AG09309 (cell line): ENCODE measurements around the gene MGME1.

Experiments
- DNase-seq: peaks from one replicate; pipeline ENCODE4 v3.0.0-alpha.2; 2010; ENCODE audit warnings: low read depth
- H3K4me3 ChIP-seq: 2 replicates; pipeline ENCODE4 v1.5.1; 2011; ENCODE audit warnings: mild to moderate bottlenecking, low read depth, low read length, moderate library complexity; ENCODE audit not compliant: control insufficient read depth
- TF ChIP-seq, protein P1 (sequence below): IDR thresholded peaks from 2 replicates; pipeline ENCODE4 v1.5.1; 2011; ENCODE audit warnings: mild to moderate bottlenecking, low read depth, low read length, inconsistent platforms; ENCODE audit not compliant: insufficient read depth, control insufficient read depth; ENCODE audit errors: missing control alignments

MGME1 gene

DNA sequence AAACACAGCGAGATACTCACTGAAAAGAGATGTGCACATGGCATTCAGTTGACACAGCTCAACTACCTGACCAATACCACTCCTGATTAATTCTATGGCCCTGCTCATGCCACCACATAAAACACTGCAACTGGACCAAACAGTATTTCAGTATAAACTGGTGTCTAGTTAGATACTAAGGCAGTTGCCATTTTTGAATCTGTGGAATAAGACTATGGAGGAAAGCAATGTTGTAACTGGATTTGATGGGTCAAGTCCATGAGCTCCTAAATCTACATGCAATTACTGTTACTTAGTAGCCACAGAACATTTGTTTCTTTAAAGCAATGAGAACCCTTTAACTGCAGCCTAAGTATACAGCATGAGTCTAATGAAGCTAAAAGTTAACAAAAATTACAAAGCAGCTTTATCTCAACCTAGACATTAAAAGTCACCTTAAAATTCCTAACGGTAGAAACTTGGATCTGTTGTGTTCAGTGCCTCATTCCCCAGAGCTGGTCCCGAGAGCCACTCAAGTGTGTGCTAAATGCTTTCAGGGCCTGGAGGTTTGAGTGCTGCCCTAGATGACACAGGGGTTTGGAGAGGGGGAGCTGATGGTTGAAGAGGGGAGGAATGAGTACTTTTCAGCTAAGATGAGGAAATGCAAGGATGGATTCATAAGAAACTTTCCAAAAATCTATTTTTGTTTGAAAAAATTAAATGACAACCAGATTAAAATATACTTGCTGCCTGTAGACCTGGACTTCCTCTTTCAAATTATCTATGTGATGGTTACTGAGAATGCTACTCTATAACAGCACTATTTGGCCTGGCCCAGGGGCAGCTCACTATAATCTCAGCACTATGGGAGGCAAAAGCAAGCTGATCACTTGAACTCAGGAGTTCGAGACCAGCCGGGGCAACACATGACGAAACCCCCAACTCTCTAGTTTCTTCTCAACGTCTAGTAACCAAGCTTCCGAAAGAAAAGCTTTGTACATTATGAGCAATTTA is 15.8 kb upstream of the MGME1 start:
- no peak overlapping the region for H3K4me3 ChIP-seq
- TF ChIP-seq, protein P1, sequence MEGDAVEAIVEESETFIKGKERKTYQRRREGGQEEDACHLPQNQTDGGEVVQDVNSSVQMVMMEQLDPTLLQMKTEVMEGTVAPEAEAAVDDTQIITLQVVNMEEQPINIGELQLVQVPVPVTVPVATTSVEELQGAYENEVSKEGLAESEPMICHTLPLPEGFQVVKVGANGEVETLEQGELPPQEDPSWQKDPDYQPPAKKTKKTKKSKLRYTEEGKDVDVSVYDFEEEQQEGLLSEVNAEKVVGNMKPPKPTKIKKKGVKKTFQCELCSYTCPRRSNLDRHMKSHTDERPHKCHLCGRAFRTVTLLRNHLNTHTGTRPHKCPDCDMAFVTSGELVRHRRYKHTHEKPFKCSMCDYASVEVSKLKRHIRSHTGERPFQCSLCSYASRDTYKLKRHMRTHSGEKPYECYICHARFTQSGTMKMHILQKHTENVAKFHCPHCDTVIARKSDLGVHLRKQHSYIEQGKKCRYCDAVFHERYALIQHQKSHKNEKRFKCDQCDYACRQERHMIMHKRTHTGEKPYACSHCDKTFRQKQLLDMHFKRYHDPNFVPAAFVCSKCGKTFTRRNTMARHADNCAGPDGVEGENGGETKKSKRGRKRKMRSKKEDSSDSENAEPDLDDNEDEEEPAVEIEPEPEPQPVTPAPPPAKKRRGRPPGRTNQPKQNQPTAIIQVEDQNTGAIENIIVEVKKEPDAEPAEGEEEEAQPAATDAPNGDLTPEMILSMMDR = no peak
- no peak for DNase-seq

DNA sequence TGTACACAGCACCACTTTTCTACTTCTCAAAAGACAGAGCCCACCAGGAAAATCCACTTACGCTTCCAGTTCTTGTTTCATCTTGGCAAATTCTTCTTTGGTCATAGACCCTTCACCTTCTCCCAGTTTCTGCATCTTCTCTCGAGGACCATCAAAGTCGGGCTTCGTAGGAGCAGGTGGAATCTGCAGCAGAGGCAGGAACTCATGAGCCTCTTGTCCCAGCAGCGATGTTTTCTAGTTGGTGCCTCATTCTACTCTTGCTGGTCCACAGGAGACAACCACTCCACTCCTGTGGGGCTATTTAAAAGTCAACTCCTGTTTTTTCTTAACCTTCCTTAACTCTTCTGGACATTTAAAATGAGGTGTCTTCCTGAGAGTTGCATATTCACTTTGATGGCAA is 14.9 kb upstream of the MGME1 start:
- TF ChIP-seq, protein P1 = no peak
- DNase-seq = no peak
- H3K4me3 ChIP-seq = no peak overlapping the region

DNA sequence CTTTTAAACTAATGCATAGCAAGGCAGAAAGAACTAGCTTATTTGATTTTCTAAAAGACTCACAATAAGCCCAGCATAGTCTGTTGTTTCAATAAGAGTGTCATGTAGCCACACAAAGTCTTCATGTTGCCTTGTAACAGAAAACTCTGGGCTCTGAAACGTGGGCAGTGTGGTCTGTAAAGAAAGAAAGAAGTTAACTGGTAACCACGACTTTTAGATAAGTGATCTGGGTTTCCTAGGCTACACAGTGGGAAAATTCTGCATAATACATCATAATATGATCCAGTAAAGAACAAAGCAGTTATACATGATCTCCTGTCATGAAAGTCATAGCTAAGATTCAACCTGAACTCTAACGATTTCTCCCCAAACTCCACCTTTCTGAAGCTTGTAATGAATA is 13.5 kb upstream of the MGME1 start:
- TF ChIP-seq, protein P1 = no peak
- no peak for DNase-seq
- H3K4me3 ChIP-seq = no peak overlapping the region

DNA sequence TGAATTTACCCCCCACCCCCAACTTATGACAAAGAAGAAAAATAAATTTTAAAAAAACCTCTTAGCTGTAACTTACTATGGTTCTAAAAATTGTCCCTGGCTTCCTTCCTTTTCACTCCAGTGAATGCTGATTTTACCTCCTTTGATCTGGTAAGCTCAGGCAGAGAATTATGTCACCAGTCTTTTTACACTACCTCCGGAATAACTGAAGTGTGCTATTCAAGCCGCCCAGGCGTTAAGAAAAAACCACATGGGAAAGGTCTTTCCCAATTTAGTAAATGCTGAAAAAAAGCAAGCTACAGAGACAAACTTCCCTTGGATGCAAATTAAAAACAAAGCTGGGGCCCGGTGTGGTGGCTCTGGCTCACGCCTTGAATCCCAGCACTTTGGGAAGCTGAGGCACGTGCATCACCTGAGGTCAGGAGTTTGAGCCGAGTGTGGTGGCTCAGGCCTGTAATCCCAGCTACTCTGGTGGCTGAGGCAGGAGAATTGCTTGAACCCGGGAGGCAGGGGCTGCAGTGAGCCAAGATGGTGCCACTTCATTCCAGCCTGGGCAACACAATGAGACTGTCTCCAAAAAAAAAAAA is 12.6 kb upstream of the MGME1 start:
- TF ChIP-seq, protein P1 = no peak
- no peak overlapping the region for H3K4me3 ChIP-seq
- no peak for DNase-seq

DNA sequence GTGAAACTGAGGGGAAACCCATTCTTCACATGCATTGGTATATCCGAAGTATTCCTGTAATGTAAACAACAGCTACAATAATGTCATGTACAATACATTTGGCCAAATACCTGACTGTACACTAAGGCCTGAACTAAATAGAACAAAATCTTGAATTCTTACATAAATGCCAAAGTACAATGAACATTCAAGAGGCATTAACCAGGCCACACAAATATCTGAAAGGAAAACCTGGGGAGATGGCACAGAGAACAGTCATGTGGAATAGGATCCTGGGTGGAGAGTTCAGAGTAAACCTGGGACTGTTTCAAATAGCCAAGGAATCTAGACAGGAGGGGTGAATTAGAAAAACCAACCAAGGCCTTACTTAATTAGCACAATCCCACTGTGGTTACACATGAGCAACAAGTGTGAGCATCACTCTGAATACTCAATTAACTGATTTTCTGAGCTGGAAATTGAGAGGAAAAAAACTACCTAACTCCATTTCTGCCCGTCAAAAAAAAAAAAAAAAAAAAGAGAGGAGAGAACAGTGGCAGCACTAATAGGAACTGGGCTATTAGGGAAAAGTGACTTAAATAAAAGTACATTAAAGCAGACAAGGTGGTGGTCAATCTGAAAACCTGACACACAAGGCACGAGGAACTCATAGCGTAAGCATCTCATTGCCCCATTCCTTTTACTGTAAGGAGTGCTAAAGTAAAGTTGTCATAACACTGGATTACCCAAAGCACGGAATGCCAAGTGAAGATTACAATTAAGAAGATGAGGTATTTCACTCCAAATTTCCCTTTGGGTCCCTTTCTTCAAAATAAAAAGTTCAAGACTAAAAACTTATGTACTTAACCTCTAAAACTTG is 11.1 kb upstream of the MGME1 start:
- no peak for DNase-seq
- TF ChIP-seq, protein P1 = no peak
- no peak overlapping the region for H3K4me3 ChIP-seq
